Measurements from ENCODE around the gene STK4.

DNA sequence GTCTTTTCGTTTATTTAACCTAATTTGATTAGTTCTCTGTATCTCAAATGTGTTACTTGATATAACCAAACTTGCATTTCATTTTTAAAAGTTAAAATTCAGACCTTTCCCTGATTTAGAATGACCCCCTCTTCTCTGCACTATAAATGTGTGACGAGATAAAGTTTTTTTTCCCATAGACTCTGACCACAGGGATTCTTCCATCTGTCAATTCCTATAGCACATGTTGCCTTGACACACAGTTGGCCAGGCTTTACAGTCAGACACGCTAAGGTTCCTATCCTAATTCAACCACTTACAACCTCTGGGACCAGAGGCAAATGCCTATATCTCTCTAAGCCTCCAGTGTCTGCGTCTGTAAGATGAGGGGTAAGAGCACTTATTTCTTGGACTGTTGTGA is 94.0 kb downstream of the STK4 start:
- no peak for TF ChIP-seq POLR2AphosphoS5 (IDR thresholded peaks at IDR 0.05; ENCODE audit: insufficient read depth, low read depth, low read length)
- TF ChIP-seq CTCF (IDR thresholded peaks at IDR 0.05; ENCODE audit: extremely low read depth in 1 of 2, insufficient read depth in 1 of 2, low read depth in 1 of 2, low read length in 2 of 2), result no peak
- TF ChIP-seq POLR2A (IDR thresholded peaks at IDR 0.05; ENCODE audit: low read depth, low read length), result no peak

Measured in endothelial cell of umbilical vein (primary cell).